ENCODE measurements around the gene CDH12. TPM values are rescaled to one million over a fixed set of nuclear protein-coding genes. Genes with fewer than 3 reads are reported as not detected.
"Not testable (repeated sequence)": the region's sequence is repeated elsewhere in the genome, so short reads cannot be mapped to it uniquely, and the experiment has no call there.

Gene CDH12
- total RNA-seq, 1 experiment from 2014 or later, result not detected

DNA sequence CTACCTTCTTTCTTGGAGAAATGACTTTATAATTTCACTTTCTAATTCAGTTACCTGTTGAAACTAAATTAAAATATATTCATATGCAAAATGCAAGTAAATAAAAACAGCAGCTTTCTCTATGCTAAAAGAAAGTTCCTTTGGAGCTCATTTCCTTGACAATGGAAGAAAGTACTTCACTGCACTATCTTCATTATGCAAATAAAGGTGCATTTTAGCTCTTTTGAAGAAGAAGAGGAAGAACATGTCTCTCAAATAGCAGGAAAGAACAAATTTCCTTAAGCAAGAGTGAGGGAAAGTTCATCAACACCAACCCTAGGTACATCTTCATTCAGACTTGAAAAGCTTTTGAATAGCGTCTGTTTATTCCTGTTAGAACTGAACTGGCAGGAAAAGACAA, 901.6 kb downstream of the CDH12 start:
- not testable (repeated sequence) for H3K4me2 ChIP-seq (ENCODE audit: low read depth, low read length, poor library complexity, severe bottlenecking); H3K36me3 ChIP-seq (ENCODE audit: insufficient read depth, low read length); H2AFZ ChIP-seq (ENCODE audit: low read length); DNase-seq; H3K4me1 ChIP-seq (ENCODE audit: low read length); H3K9ac ChIP-seq (ENCODE audit: low read length); H3K4me3 ChIP-seq (ENCODE audit: low read length); H3K27me3 ChIP-seq (ENCODE audit: low read length); H4K20me1 ChIP-seq (ENCODE audit: insufficient read depth, low read depth, low read length); H3K9me2 ChIP-seq (replicated peaks; ENCODE audit: insufficient read depth, low read length); H3K9me3 ChIP-seq (ENCODE audit: low read length); H3K79me2 ChIP-seq (ENCODE audit: low read length); H3K27ac ChIP-seq (ENCODE audit: low read length)

DNA sequence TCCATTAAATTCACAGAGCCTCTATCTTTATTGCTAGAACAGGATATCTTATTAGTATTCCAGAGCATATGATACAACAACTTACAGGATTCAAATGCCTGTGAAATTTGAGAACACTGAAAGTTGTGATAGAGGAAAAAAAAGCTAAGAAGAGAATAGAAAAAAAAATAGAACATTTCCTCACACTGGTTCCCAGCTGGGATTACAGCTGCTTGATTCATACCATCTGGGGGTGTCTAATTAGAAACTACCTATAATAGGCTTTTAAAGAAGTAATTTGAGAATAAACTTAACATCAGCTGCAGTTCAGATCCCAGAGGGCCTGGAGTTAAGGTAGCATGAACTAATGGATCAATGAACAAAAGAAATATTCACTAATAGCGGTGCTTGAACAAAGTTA, 922.0 kb downstream of the CDH12 start:
- Histone ChIP-seq H3K27me3 (ENCODE audit: low read length) (no peaks in the 10 kb centered on the region), H3K4me3 (ENCODE audit: low read length) (no peak overlapping the region), H3K79me2 (ENCODE audit: low read length) (no peaks in the 10 kb centered on the region), H3K4me2 (ENCODE audit: low read depth, low read length, poor library complexity, severe bottlenecking) (no peak overlapping the region), H3K36me3 (ENCODE audit: insufficient read depth, low read length) (no peaks in the 10 kb centered on the region), H3K9ac (ENCODE audit: low read length) (no peak overlapping the region), H3K4me1 (ENCODE audit: low read length) (no peaks in the 10 kb centered on the region), H3K9me3 (ENCODE audit: low read length) (no peaks in the 10 kb centered on the region), H2AFZ (ENCODE audit: low read length) (no peak overlapping the region), H3K27ac (ENCODE audit: low read length) (no peak overlapping the region), H4K20me1 (ENCODE audit: insufficient read depth, low read depth, low read length) (no peaks in the 10 kb centered on the region), H3K9me2 (replicated peaks; ENCODE audit: insufficient read depth, low read length) (no peaks in the 10 kb centered on the region)
- no peak for DNase-seq

- Histone ChIP-seq H3K27me3 (ENCODE audit: low read length) (no peaks in the 10 kb centered on the region), H3K9me2 (replicated peaks; ENCODE audit: insufficient read depth, low read length) (no peaks in the 10 kb centered on the region), H3K4me1 (ENCODE audit: low read length) (peaks cover 6% of the 10 kb centered on the region), H2AFZ (ENCODE audit: low read length) (no peak overlapping the region), H3K27ac (ENCODE audit: low read length) (no peak overlapping the region), H3K9ac (ENCODE audit: low read length) (no peak overlapping the region), H3K36me3 (ENCODE audit: insufficient read depth, low read length) (no peaks in the 10 kb centered on the region), H3K4me2 (ENCODE audit: low read depth, low read length, poor library complexity, severe bottlenecking) (peak overlapping the region; percentile 18), H3K9me3 (ENCODE audit: low read length) (no peaks in the 10 kb centered on the region), H4K20me1 (ENCODE audit: insufficient read depth, low read depth, low read length) (no peaks in the 10 kb centered on the region), H3K4me3 (ENCODE audit: low read length) (no peak overlapping the region), H3K79me2 (ENCODE audit: low read length) (no peaks in the 10 kb centered on the region)
- peak; percentile 86 for DNase-seq
Observed at GRCh38 chr5:21919414-21920022, 933.6 kb downstream of the CDH12 start.

- H3K27me3 ChIP-seq (ENCODE audit: low read length), result no peaks in the 10 kb centered on the region
- H3K79me2 ChIP-seq (ENCODE audit: low read length), result no peaks in the 10 kb centered on the region
- H3K9me3 ChIP-seq (ENCODE audit: low read length), result no peaks in the 10 kb centered on the region
- no peaks in the 10 kb centered on the region for H3K9me2 ChIP-seq (replicated peaks; ENCODE audit: insufficient read depth, low read length)
- no peak overlapping the region for H3K27ac ChIP-seq (ENCODE audit: low read length)
- no peak overlapping the region for H3K4me2 ChIP-seq (ENCODE audit: low read depth, low read length, poor library complexity, severe bottlenecking)
- H3K4me3 ChIP-seq (ENCODE audit: low read length), result no peak overlapping the region
- H4K20me1 ChIP-seq (ENCODE audit: insufficient read depth, low read depth, low read length), result no peaks in the 10 kb centered on the region
- no peak for DNase-seq
- H3K9ac ChIP-seq (ENCODE audit: low read length), result no peak overlapping the region
- H2AFZ ChIP-seq (ENCODE audit: low read length), result no peak overlapping the region
- H3K36me3 ChIP-seq (ENCODE audit: insufficient read depth, low read length), result no peaks in the 10 kb centered on the region
- peaks cover 6% of the 10 kb centered on the region for H3K4me1 ChIP-seq (ENCODE audit: low read length)
Observed at GRCh38 chr5:21918451-21918850, 934.7 kb downstream of the CDH12 start.

- no peak overlapping the region for H3K27ac ChIP-seq (ENCODE audit: low read length)
- H3K9ac ChIP-seq (ENCODE audit: low read length), result no peak overlapping the region
- no peaks in the 10 kb centered on the region for H3K9me3 ChIP-seq (ENCODE audit: low read length)
- H3K4me1 ChIP-seq (ENCODE audit: low read length), result no peaks in the 10 kb centered on the region
- no peak overlapping the region for H2AFZ ChIP-seq (ENCODE audit: low read length)
- H3K27me3 ChIP-seq (ENCODE audit: low read length), result no peaks in the 10 kb centered on the region
- no peaks in the 10 kb centered on the region for H3K36me3 ChIP-seq (ENCODE audit: insufficient read depth, low read length)
- H3K4me3 ChIP-seq (ENCODE audit: low read length), result no peak overlapping the region
- H3K9me2 ChIP-seq (replicated peaks; ENCODE audit: insufficient read depth, low read length), result no peaks in the 10 kb centered on the region
- no peak overlapping the region for H3K4me2 ChIP-seq (ENCODE audit: low read depth, low read length, poor library complexity, severe bottlenecking)
- H3K79me2 ChIP-seq (ENCODE audit: low read length), result no peaks in the 10 kb centered on the region
- no peaks in the 10 kb centered on the region for H4K20me1 ChIP-seq (ENCODE audit: insufficient read depth, low read depth, low read length)
- no peak for DNase-seq
Observed at GRCh38 chr5:21910731-21911130, 942.4 kb downstream of the CDH12 start.

DNA sequence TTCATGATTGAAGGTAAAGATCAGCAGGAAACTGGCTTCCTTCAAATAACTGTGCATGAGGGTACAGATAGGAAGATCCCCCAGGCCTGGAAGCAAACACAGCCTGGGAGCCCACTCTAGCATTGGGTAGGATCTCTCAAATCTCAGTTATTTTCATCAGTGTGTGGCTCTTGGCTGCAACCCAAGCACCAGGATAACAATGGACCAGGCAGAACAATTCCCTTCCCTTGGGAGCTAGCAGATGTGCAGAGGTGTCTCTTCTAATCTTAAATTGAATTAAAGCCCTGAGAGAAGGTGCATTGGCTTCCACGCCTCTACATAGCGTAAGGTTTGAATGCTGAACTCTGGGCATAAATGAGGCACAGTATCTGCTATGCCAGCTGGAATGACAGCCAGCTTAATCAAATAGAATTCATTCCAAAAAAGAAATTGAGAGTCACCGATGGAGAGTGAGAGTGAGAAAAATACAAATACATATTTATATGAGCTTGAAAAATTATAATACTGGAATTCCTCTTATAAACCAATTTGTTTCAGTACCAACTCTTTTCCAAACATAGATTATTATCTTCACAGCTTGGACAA, 957.3 kb downstream of the CDH12 start:
- no peaks in the 10 kb centered on the region for H3K36me3 ChIP-seq (ENCODE audit: insufficient read depth, low read length)
- H3K9me3 ChIP-seq (ENCODE audit: low read length), result no peaks in the 10 kb centered on the region
- H3K27ac ChIP-seq (ENCODE audit: low read length), result no peak overlapping the region
- H3K27me3 ChIP-seq (ENCODE audit: low read length), result no peaks in the 10 kb centered on the region
- H3K9ac ChIP-seq (ENCODE audit: low read length), result no peak overlapping the region
- H3K4me2 ChIP-seq (ENCODE audit: low read depth, low read length, poor library complexity, severe bottlenecking), result no peak overlapping the region
- DNase-seq, result no peak
- H3K9me2 ChIP-seq (replicated peaks; ENCODE audit: insufficient read depth, low read length), result no peaks in the 10 kb centered on the region
- H4K20me1 ChIP-seq (ENCODE audit: insufficient read depth, low read depth, low read length), result no peaks in the 10 kb centered on the region
- no peak overlapping the region for H2AFZ ChIP-seq (ENCODE audit: low read length)
- H3K79me2 ChIP-seq (ENCODE audit: low read length), result no peaks in the 10 kb centered on the region
- no peaks in the 10 kb centered on the region for H3K4me1 ChIP-seq (ENCODE audit: low read length)
- H3K4me3 ChIP-seq (ENCODE audit: low read length), result no peak overlapping the region

DNA sequence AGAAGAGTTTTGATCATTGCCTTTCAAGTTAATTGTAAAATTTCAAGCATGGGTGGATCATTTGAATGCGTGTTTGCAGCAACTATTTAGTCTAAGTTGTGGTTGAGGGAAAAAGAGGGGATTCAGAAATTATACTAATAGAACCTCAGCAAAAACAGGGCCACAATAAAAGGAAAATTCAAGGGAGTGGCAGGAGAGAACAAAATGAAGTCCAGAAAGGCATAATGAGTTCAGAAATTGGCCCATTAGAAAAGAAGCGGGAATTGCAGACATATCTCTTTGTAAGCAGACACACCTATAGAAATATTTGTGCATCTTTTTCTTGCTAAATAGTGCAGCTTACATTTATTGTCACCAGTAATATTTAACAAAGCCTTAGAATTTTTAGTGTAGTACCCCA, 960.0 kb downstream of the CDH12 start:
- Histone ChIP-seq H3K9ac (ENCODE audit: low read length) (no peak overlapping the region), H3K9me2 (replicated peaks; ENCODE audit: insufficient read depth, low read length) (no peaks in the 10 kb centered on the region), H3K27me3 (ENCODE audit: low read length) (no peaks in the 10 kb centered on the region), H2AFZ (ENCODE audit: low read length) (no peak overlapping the region), H3K4me2 (ENCODE audit: low read depth, low read length, poor library complexity, severe bottlenecking) (no peak overlapping the region), H3K79me2 (ENCODE audit: low read length) (no peaks in the 10 kb centered on the region), H3K27ac (ENCODE audit: low read length) (no peak overlapping the region), H3K4me3 (ENCODE audit: low read length) (no peak overlapping the region), H3K4me1 (ENCODE audit: low read length) (no peaks in the 10 kb centered on the region), H3K36me3 (ENCODE audit: insufficient read depth, low read length) (no peaks in the 10 kb centered on the region), H3K9me3 (ENCODE audit: low read length) (no peaks in the 10 kb centered on the region), H4K20me1 (ENCODE audit: insufficient read depth, low read depth, low read length) (no peaks in the 10 kb centered on the region)
- DNase-seq, result no peak

GRCh38 chr5:21889581-21889980, 963.6 kb downstream of the CDH12 start:
- no peak for DNase-seq
- H2AFZ ChIP-seq (ENCODE audit: low read length), result no peak overlapping the region

More at GRCh38 chr5:21889581-21889980, 963.6 kb downstream of the CDH12 start:
- Histone ChIP-seq H3K9me3 (ENCODE audit: low read length) (no peaks in the 10 kb centered on the region), H3K4me3 (ENCODE audit: low read length) (no peak overlapping the region), H3K4me1 (ENCODE audit: low read length) (no peaks in the 10 kb centered on the region), H3K4me2 (ENCODE audit: low read depth, low read length, poor library complexity, severe bottlenecking) (no peak overlapping the region), H3K27me3 (ENCODE audit: low read length) (no peaks in the 10 kb centered on the region), H3K9ac (ENCODE audit: low read length) (no peak overlapping the region), H3K27ac (ENCODE audit: low read length) (no peak overlapping the region), H3K9me2 (replicated peaks; ENCODE audit: insufficient read depth, low read length) (no peaks in the 10 kb centered on the region), H4K20me1 (ENCODE audit: insufficient read depth, low read depth, low read length) (no peaks in the 10 kb centered on the region), H3K79me2 (ENCODE audit: low read length) (no peaks in the 10 kb centered on the region), H3K36me3 (ENCODE audit: insufficient read depth, low read length) (no peaks in the 10 kb centered on the region)
